AG10803 (cell line): Measurements from ENCODE around the gene COL1A2.

ENCODE experiments used
- DNase-seq: peaks from one replicate; pipeline ENCODE4 v3.0.0; 2010; ENCODE audit warnings: low read depth
- H3K4me3 ChIP-seq: 2 replicates; pipeline ENCODE4 v1.5.1; 2011; ENCODE audit warnings: mild to moderate bottlenecking, low read length, control low read depth
- TF ChIP-seq, protein P1 (sequence below): conservative IDR thresholded peaks from 2 replicates; pipeline ENCODE4 v1.5.1; 2011; ENCODE audit warnings: mild to moderate bottlenecking, low read length, control low read depth, inconsistent platforms

The COL1A2 gene

DNA sequence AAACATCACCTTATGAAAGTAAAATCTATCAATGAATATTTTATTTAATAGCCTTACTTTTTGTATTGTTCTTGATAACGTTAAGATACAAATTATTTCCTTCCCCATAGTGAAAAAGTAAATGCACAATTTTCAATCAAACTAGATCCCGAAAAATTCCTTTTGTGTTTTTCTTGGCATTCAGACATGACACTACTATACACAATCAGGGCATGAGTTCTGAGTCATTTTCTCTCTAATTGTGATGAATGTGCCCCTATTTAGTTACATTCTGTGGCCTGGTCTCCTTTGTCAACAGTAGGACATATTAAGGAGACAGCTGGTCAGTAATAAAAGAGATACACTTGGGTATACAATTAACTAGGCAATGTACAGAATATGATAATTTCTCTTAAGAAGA is 19.8 kb downstream of the COL1A2 start:
- TF ChIP-seq, protein P1, sequence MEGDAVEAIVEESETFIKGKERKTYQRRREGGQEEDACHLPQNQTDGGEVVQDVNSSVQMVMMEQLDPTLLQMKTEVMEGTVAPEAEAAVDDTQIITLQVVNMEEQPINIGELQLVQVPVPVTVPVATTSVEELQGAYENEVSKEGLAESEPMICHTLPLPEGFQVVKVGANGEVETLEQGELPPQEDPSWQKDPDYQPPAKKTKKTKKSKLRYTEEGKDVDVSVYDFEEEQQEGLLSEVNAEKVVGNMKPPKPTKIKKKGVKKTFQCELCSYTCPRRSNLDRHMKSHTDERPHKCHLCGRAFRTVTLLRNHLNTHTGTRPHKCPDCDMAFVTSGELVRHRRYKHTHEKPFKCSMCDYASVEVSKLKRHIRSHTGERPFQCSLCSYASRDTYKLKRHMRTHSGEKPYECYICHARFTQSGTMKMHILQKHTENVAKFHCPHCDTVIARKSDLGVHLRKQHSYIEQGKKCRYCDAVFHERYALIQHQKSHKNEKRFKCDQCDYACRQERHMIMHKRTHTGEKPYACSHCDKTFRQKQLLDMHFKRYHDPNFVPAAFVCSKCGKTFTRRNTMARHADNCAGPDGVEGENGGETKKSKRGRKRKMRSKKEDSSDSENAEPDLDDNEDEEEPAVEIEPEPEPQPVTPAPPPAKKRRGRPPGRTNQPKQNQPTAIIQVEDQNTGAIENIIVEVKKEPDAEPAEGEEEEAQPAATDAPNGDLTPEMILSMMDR = no peak
- peak; percentile 70 for DNase-seq
- H3K4me3 ChIP-seq = no peak overlapping the region

DNA sequence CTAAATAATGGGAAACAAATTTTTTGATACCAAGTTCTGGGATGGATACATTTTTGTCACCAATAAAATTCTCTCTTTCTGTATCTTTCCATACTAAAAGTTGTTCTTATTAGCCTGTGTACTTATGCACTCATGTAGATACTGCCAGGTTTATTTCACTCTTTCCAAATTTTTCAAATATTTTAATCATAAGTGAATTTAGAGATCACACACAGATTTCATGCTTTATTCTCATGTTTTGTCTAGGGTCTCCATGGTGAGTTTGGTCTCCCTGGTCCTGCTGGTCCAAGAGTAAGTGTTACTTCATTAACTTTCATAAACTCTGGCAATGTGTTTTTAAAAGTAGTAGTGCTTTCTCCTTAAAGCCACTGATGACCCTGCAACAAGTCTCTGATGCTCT is 20.3 kb downstream of the COL1A2 start:
- DNase-seq = peak; percentile 37
- peak overlapping the region; percentile 3; the same call in 1 of the 2 replicates for H3K4me3 ChIP-seq
- TF ChIP-seq, protein P1 = no peak

DNA sequence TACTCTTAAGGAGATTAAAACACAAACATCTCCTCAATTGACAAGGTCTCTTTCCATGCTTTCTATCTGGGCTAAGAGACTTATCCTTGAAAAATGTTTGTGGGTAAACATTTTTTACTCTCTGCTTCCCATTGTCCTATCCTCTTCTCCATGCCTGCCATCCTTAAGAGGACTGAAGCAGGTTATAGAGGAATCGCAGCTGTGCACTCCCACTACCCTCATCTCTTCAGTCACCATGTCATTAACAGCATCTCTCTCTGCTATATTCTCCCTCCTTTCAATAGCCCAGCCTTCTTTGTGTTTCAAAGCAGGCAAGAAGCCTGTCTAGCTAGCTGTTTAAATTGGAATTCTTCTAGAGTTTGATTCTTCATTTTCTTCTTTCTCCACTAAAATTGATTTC is 22.6 kb downstream of the COL1A2 start:
- TF ChIP-seq, protein P1 = no peak
- no peak overlapping the region; the same call in 1 of the 2 replicates for H3K4me3 ChIP-seq
- peak; percentile 61 for DNase-seq

DNA sequence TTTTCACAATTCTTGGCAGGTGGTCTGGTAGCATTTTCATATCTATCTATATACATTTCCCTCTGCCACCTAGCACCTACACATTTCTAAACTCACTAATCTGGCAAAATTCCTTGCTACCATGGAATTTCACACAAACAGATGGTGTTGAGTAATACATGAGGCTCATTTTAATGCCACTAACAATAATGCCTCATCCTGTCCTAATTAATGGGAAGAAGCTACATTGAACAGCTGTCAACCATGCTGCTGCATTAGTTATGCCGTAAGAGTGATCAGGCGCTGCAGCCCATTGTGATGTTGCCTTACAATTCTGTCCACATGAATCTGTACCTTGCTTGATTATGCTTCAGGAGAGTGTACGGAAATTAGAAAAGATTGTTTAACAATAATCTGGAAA is 23.2 kb downstream of the COL1A2 start:
- TF ChIP-seq, protein P1 = no peak
- no peak overlapping the region for H3K4me3 ChIP-seq
- DNase-seq = peak; percentile 88

DNA sequence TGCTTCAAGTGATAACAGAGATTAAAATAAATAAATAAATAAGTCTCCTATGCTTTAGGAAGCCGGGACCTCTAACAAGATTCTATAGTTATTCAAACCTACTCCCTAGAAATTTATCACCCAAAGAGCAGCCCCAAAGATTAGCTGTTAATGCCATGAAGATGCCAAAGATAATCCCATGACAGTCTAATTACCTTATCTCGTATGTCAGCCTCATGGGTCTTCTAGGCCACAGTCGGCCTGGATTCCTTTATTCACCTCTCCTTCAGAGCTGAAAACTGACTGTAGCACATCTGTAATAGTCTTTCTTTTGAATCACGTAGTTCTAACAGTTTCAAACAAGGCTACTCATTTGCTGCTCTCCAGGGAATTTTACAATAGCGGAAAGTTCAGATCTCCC is 24.2 kb downstream of the COL1A2 start:
- TF ChIP-seq, protein P1 = no peak
- H3K4me3 ChIP-seq = no peak overlapping the region
- DNase-seq = peak; percentile 18

DNA sequence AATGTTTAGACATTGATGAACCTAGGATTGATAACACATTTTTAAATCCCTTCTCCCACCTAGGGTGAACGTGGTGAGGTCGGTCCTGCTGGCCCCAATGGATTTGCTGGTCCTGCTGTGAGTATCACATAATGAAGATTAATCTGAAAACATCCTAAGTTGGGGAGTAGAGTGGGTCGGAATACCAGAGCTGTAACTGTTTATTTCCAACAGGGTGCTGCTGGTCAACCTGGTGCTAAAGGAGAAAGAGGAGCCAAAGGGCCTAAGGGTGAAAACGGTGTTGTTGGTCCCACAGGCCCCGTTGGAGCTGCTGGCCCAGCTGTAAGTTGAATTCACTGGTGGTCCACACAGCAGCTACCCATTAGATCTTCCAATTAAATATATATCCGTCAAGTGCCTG is 25.6 kb downstream of the COL1A2 start:
- TF ChIP-seq, protein P1 = no peak; the same call in 1 of the 2 replicates
- H3K4me3 ChIP-seq = no peak overlapping the region
- peak; percentile 52 for DNase-seq

DNA sequence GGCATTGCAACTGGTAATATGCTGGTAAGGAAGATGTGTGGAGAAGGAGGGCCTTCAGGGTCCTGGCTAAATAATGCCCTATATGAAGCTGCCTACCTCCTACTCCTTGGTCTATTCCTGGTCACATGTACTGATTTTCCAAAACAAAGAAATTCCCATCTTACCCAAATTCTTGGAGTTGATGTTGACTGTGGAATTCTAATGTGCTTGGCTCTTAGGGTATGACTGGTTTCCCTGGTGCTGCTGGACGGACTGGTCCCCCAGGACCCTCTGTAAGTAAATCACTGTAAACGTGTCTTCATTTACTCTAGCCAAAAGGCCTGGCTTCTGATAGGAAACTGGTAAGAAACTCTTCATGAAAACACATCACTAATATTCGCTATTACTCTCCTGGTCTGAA is 27.0 kb downstream of the COL1A2 start:
- H3K4me3 ChIP-seq = no peak overlapping the region
- DNase-seq = peak; percentile 49
- TF ChIP-seq, protein P1 = no peak
